C4-2B (cell line): ENCODE data around the gene ULK1.

Experiments
- ZFX ChIP-seq: fragments of 450-650 bp; IDR thresholded peaks from 2 replicates; pipeline ENCODE4 v1.6.1; 2017
- TF ChIP-seq, protein P1 (sequence below): fragments of 450-650 bp; conservative IDR thresholded peaks from 2 replicates; pipeline ENCODE4 v1.5.1; 2017; ENCODE audit warnings: mild to moderate bottlenecking

- TF ChIP-seq, protein P1, sequence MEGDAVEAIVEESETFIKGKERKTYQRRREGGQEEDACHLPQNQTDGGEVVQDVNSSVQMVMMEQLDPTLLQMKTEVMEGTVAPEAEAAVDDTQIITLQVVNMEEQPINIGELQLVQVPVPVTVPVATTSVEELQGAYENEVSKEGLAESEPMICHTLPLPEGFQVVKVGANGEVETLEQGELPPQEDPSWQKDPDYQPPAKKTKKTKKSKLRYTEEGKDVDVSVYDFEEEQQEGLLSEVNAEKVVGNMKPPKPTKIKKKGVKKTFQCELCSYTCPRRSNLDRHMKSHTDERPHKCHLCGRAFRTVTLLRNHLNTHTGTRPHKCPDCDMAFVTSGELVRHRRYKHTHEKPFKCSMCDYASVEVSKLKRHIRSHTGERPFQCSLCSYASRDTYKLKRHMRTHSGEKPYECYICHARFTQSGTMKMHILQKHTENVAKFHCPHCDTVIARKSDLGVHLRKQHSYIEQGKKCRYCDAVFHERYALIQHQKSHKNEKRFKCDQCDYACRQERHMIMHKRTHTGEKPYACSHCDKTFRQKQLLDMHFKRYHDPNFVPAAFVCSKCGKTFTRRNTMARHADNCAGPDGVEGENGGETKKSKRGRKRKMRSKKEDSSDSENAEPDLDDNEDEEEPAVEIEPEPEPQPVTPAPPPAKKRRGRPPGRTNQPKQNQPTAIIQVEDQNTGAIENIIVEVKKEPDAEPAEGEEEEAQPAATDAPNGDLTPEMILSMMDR, result no peak
- no peak for TF ChIP-seq ZFX
These were observed 33.0 kb upstream of the ULK1 start for GRCh38 chr12:131861261-131862083.
